Astrocyte (in vitro differentiated cells and primary cell): ENCODE results near the gene LNPK.

Source experiments
- CTCF ChIP-seq: IDR thresholded peaks from 2 replicates; pipeline ENCODE4 v1.5.1; 2011; ENCODE audit warnings: low read depth, mild to moderate bottlenecking, inconsistent platforms, low read length, moderate library complexity; ENCODE audit not compliant: insufficient read depth
- EZH2 ChIP-seq: IDR thresholded peaks from 2 replicates; pipeline ENCODE4 v1.6.1; 2012; ENCODE audit warnings: mild to moderate bottlenecking, low read length, inconsistent platforms; ENCODE audit not compliant: insufficient read depth

GRCh38 chr2:175941699-175942098 is 60.4 kb downstream of the LNPK start:
- TF ChIP-seq CTCF (no peak), EZH2 (no peak)
